ENCODE data around the gene PKDCC. TPM values are rescaled to one million over a fixed set of nuclear protein-coding genes. Genes with fewer than 3 reads are reported as not detected.

Gene PKDCC
- 100 to 1,000 TPM in 1 of 2 donors, 10 to 100 TPM in 1; 85.3 to 105 TPM for total RNA-seq
- 124 TPM for polyA plus RNA-seq (2013, experiment 1 of 2)
- polyA plus RNA-seq (2013, experiment 2 of 2) = 112 TPM
- long read RNA-seq, experiment 1, transcript PKDCC-201 (7 exons, 2,502 nt) = major isoform, 14 of 21 reads
- long read RNA-seq, experiment 1, partial matches to known transcripts = 6 of 21 reads
- long read RNA-seq, experiment 1, other reads (novel, unspliced or antisense) = 1 of 21 reads
- long read RNA-seq, experiment 2, transcript PKDCC-201 (7 exons, 2,502 nt) = major isoform, 80 of 116 reads
- long read RNA-seq, experiment 2, partial matches to known transcripts = 5 of 116 reads
- long read RNA-seq, experiment 2, other reads (novel, unspliced or antisense) = 29 of 116 reads
- long read RNA-seq, experiment 3, partial matches to known transcripts = 5 of 9 reads
- long read RNA-seq, experiment 3, other reads (novel, unspliced or antisense) = 1 of 9 reads
- long read RNA-seq, experiment 4, partial matches to known transcripts = 3 of 5 reads
- long read RNA-seq, experiment 4, other reads (novel, unspliced or antisense) = 1 of 5 reads

- H3K27me3 ChIP-seq (ENCODE audit: control insufficient read depth, insufficient read depth, low read length, poor library complexity, severe bottlenecking) = no peaks in the 10 kb centered on the region
- peaks cover 20% of the 10 kb centered on the region for H3K4me1 ChIP-seq (ENCODE audit: control insufficient read depth, insufficient read depth, low read length)
- H3K36me3 ChIP-seq (ENCODE audit: control insufficient read depth, insufficient read depth, low read length) = no peaks in the 10 kb centered on the region
- H3K9ac ChIP-seq (ENCODE audit: extremely low read depth, low read length, poor library complexity, severe bottlenecking) = peak within 1 kb of the TSS; percentile 94
- Mint-ChIP-seq H3K4me1 (peaks cover 61% of the 10 kb centered on the region), H3K27me3 (ENCODE audit: insufficient read depth) (peaks cover 11% of the 10 kb centered on the region), H3K36me3 (ENCODE audit: low read depth) (peaks cover 6% of the 10 kb centered on the region), H3K9me3 (no peaks in the 10 kb centered on the region), H3K27ac (peak within 1 kb of the TSS; percentile 99), H3K4me3 (peak within 1 kb of the TSS; percentile 88)
- no peak for TF ChIP-seq CTCF (conservative IDR thresholded peaks at IDR 0.05)
- H3K4me3 ChIP-seq (ENCODE audit: low read length) = peak within 1 kb of the TSS; percentile 90
- no peaks in the 10 kb centered on the region for H3K9me3 ChIP-seq (ENCODE audit: control insufficient read depth, low read length)
- DNase-seq = peak; percentile 94
- 0% methylated on average over 8 to 92 of the region's 111 CpGs for WGBS, 2 experiments (ENCODE audit: insufficient coverage in 1 of 2, insufficient read length in 1 of 2)
- peak within 1 kb of the TSS; percentile 91 for H3K27ac ChIP-seq (ENCODE audit: low read depth, low read length)
Measured at GRCh38 chr2:42047488-42048298, at the start of gene PKDCC. PKDCC (plus strand) TSS chr2:42048021; CDS start chr2:42048200, 179 bp downstream.

- Histone ChIP-seq H3K36me3 (ENCODE audit: control insufficient read depth, insufficient read depth, low read length) (no peaks in the 10 kb centered on the region), H3K27ac (ENCODE audit: low read depth, low read length) (no peak overlapping the region), H3K9ac (ENCODE audit: extremely low read depth, low read length, poor library complexity, severe bottlenecking) (no peak overlapping the region), H3K4me1 (ENCODE audit: control insufficient read depth, insufficient read depth, low read length) (no peaks in the 10 kb centered on the region), H3K9me3 (ENCODE audit: control insufficient read depth, low read length) (peaks cover 23% of the 10 kb centered on the region), H3K27me3 (ENCODE audit: control insufficient read depth, insufficient read depth, low read length, poor library complexity, severe bottlenecking) (no peaks in the 10 kb centered on the region), H3K4me3 (ENCODE audit: low read length) (no peak overlapping the region)
- Mint-ChIP-seq H3K9me3 (peaks cover 18% of the 10 kb centered on the region), H3K4me3 (no peak overlapping the region), H3K27me3 (ENCODE audit: insufficient read depth) (peaks cover 5% of the 10 kb centered on the region), H3K27ac (no peak overlapping the region), H3K4me1 (peaks cover 16% of the 10 kb centered on the region), H3K36me3 (ENCODE audit: low read depth) (no peaks in the 10 kb centered on the region)
- 66 to 83% methylated on average over 10 to 15 of the region's 15 CpGs for WGBS, 2 experiments (ENCODE audit: insufficient coverage in 1 of 2, insufficient read length in 1 of 2)
- TF ChIP-seq CTCF (conservative IDR thresholded peaks at IDR 0.05) = no peak
- DNase-seq = no peak
Measured at GRCh38 chr2:41998186-41999127, 49.4 kb upstream of the PKDCC start.

GRCh38 chr2:41999128-41999480 is 48.7 kb upstream of the PKDCC start:
- H3K27ac Mint-ChIP-seq = no peak overlapping the region
- Histone ChIP-seq H3K36me3 (ENCODE audit: control insufficient read depth, insufficient read depth, low read length) (no peaks in the 10 kb centered on the region), H3K4me3 (ENCODE audit: low read length) (no peak overlapping the region), H3K27me3 (ENCODE audit: control insufficient read depth, insufficient read depth, low read length, poor library complexity, severe bottlenecking) (no peaks in the 10 kb centered on the region), H3K9me3 (ENCODE audit: control insufficient read depth, low read length) (peaks cover 23% of the 10 kb centered on the region), H3K4me1 (ENCODE audit: control insufficient read depth, insufficient read depth, low read length) (no peaks in the 10 kb centered on the region), H3K27ac (ENCODE audit: low read depth, low read length) (no peak overlapping the region), H3K9ac (ENCODE audit: extremely low read depth, low read length, poor library complexity, severe bottlenecking) (no peak overlapping the region)
- DNase-seq = no peak
- peaks cover 21% of the 10 kb centered on the region for H3K9me3 Mint-ChIP-seq
- H3K36me3 Mint-ChIP-seq (ENCODE audit: low read depth) = no peaks in the 10 kb centered on the region
- H3K27me3 Mint-ChIP-seq (ENCODE audit: insufficient read depth) = peaks cover 5% of the 10 kb centered on the region
- no peak for TF ChIP-seq CTCF (conservative IDR thresholded peaks at IDR 0.05)
- 94 to 100% methylated on average over 1 of the region's 1 CpG for WGBS, 2 experiments (ENCODE audit: insufficient coverage in 1 of 2, insufficient read length in 1 of 2)
- peaks cover 16% of the 10 kb centered on the region for H3K4me1 Mint-ChIP-seq
- H3K4me3 Mint-ChIP-seq = no peak overlapping the region

Measured in endodermal cell (in vitro differentiated cells).